Activated CD8-positive, alpha-beta memory T cell treated with anti-CD3 and anti-CD28 coated beads, Interleukin-2, amount 50 U/mL, for 1 hour (primary cell): ENCODE results near the gene INPP4B.
"Not testable (repeated sequence)": the region's sequence is repeated elsewhere in the genome, so short reads cannot be mapped to it uniquely, and the experiment has no call there.

Experiments used
- DNase-seq: peaks from one replicate; pipeline ENCODE4 v3.0.0-alpha.2; 2020; ENCODE audit errors: extremely low read depth

Gene INPP4B

DNA sequence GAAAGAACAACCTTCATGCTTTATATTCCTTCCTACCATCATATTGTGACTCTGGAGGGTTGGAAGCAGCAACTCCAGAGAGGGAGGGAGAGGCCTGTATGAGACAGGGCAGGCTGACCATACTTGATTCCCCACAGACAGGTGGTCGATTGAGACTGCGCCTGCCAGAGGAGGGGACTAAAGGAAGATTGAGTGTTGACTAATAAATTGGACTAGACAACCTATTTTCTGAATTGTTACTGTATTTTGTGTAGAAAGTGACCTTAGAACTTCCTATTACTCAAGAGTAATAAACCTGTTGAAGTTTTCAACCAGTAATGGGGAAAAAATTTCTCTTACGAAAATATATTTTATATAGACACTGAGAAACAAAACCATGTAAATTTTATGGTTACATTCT is 301.5 kb downstream of the INPP4B start:
- DNase-seq = no peak

DNA sequence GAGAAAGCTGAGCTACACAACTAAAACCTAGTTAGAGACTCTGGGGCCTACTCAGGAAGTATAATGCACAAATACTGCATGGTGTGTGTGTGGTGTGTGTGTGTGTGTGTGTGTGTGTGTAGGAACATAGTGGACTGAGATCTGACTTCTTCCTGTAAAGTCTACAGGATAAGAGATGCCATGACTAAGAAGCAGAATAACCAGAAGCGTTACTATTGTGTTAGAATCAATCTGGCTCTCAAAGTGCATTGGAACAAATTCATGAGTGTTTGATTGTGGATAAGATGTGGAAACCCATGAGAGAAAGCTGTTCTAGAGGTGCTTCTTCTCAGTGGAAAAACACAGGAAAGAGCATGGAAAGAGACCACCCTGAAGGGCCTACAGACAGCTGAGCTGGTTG is 302.1 kb downstream of the INPP4B start:
- DNase-seq = no peak

DNA sequence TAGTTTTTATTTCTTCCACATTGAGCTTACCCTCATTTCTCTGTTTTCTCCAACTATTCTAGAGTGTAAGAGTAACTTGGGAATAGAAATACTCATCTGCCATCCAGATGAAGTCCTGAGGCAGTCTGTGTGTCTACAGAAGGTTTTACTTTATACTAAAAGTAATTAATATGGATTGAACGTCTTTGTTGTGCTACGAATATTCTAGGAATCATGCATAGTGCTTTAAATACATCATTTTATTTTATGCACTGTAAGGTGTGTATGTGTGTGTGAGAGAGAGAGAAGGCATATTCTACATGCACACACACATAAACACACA is 305.7 kb downstream of the INPP4B start:
- DNase-seq = no peak

DNA sequence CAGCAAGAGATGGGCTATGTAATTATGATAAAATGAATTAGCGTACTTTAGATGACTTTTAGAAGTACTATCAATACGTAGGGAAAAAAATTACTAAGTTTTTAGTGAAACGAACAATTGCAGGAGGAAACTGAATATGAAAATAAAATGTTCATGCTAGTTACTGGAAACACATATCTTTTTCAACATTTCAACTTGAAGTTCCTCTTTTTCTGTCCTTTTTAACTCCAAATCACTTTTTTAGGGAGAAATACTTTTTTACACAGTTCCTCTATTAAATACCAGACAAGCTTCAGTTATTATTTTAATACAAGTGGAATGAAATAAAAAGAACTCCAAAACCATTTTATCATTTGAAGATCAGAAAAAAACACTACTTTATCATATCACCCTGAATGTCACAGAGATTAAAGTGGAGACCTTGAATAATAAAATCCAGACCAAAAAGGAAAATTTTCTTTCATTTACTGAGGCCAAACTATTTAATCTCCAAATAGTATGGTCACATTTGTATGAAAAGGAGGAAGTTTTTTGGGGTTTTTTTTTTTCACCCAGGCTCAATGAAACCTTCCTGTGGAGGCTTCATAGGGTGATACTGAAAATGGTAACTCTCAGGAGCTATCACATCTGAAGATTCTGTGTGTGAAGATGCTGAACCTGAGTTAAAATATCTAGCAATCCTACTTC is 306.2 kb downstream of the INPP4B start:
- DNase-seq = no peak

DNA sequence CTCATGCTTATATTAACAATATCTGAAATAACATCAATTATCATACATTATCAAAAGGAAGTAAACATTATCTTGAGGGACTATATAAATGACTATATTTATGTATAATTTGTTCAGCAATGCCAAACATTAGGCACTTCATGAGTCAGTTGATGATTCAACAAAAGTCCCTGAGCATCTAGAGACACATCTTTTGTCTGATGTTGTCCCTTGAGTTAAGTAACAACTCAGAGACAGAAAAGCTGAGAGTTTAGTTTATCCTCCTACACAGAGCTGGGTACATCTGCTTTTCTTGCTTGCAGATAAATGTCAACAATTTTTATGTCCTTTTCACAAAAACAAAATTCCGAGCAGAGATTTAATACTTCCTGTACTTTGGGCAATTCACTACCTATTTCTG is 311.1 kb downstream of the INPP4B start:
- no peak for DNase-seq

DNA sequence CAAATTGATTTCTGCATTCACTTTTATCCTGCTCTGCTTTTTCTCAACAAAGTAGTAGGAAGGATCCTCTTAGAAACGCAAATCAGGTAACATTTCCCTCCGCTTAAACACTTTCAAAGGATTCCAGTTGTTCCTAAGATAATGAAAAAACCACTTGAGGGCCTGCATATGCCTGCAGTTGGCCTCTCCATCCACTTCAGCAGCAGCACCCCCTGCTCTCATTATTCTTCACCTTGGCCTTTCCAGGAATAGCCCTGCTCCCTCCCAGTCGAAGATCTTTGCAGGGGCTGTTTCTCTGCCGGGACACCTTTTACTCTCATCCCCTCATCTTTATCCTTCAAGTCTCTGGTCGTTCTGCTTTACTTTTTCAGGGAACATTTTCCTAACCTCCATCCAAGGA is 314.0 kb downstream of the INPP4B start:
- no peak for DNase-seq

DNA sequence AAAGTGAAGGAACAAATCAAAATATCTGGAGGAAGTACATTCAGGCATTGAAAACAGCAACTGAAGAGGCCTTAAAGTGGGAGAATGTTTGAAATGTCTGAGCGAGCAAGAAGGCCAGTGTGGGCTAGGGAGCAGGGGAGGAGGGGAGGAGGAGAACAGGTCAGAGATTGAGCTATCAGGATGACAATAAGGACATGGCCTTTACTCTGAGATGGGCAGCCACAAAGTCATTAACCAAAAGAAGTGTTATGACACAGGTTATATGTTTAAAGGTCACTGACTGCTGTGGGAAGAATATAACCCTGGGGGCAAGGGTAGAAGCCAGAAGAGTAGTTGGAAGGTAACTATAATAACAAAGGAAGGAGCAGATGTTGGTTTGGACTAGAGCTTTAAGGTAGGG is 315.4 kb downstream of the INPP4B start:
- no peak for DNase-seq

DNA sequence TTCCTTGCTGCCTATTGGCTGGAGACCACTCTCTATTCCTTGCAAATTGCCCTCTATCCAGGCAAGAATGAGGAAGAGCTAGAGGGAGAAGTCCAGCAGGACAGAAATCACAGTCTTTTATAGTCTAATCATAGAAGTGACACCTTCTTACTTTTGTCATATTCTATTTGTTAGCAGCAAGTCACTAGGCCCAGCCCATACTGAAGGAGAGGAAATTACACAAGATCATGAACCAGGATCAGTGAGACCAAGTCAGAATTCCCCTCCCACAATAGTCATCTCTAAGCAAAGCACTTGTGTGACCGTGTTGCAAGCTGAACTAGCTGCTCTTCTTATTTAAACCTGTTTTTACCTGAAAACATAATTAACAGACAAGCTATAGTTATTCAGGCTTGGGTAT is 317.7 kb downstream of the INPP4B start:
- DNase-seq = no peak

DNA sequence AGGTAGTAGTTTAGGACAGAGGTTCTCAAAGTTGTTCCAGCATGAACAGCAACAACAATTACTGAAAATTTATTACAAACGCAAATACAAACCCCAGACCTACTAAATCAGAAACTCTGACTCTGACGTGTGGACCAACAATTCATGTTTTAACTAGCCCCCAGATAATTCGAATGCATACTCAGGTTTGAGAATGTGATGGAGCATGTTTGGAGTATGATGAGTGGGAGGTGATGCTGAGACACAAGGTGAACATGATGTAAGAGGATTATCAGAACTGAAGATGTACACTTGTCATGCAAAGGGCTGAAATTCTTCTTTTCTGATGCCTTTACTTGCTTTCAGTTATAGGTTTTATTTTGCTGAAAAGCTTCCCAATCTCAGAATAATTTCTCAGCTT is 323.0 kb downstream of the INPP4B start:
- no peak for DNase-seq

DNA sequence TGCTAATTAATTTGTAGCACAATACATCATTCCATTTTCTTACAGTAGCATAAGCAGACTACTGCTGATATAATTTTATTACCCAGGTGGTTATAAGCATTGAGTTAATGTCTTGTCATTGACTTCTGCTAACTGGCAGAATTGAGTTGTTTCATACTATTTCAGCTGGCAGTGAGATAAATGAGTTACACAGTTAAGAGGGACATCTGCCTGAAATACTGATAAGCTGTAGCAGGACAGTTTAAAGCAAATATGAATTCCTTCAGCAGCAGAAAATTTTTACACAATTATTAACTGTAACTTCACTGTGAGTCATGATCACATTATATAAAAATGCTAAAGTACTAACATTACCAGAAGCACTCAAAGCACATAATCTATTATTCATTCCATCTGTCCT is 326.8 kb downstream of the INPP4B start:
- DNase-seq = no peak

DNA sequence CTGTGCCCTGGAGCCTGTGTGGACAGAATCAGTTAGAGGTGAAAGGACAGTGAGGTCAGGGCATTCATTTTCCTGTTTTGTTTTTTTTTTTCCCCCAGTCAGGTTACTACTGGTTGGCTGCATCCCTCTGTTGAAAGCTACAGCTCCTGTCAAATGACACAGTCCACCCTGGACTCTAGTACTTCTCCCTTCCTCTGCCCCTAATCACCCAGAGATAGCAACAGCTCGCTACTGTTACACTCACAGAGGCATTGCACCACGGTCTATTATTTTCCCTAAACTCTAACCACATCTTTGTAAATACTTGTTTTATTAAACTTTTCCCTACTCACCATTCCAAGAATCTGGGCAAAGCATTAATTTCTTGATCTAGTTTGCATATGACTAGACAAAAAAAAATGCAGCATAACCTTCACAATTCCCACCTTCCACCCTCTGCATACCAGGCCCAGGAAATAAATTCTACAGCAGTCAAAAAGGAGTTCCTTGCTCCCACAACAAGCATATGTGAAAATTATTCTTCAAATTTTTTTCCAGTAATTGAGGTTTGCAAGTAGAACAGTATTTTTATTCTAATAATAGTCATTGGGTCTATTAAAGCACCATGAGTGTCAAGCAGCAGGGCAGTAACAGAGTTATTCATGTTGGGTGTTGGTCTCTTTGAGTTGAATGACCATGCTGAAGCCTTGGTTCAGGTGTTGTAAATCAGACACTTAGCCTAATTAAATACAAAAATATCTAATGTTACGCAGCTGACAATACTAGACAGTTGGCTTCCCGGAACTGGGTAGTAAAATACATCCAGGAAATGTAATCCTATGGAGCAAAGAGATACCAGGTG is 329.2 kb downstream of the INPP4B start:
- no peak for DNase-seq

DNA sequence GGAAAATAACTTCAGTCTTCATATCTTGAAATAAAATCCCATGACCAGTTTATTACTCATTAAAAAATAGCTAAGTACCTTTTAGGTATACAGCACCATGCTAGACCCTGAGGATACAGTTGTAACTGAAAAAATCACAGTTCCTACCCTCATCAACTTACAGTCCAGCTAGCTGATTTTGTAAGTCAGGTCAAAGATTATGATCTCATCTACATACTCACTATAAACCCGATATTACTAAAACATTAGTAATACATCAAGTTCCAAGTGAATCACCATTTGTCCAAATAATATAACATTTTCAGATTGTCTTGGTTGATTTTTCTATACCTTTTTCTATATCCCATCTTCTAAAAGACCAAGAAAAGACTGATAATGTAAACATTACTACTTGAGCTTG is 333.9 kb downstream of the INPP4B start:
- no peak for DNase-seq

DNA sequence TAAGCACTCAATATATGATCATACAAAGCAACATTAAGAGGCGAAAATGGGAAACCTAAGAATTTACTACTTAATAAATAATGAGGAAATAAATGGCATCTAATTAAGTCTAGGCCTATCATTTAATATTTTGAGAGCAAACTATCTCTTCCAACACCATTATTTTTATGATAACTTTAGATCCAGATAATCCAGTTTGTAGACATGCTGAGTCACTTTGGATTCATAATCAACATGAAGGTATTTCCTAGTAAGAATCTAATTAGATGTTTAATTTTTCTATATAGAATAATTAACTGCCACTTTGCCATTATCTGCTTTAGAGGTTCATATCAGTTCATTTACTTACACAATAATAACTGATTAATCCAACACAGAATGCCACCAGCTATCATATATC is 336.2 kb downstream of the INPP4B start:
- no peak for DNase-seq

DNA sequence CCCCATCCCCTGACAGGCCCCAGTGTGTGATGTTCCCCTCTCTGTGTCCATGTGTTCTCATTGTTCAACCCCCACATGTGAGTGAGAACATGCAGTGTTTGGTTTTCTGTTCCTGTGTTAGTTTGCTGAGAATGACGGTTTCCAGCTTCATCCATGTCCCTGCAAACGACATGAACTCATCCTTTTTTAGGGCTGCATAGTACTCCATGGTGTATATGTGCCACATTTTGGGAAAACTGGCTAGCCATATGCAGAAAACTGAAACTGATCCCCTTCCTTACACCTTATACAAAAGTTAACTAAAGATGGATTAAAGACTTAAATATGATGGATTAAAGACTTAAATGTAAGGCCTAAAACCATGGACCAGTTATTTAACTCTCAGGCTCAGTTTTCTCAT is 336.7 kb downstream of the INPP4B start:
- DNase-seq = not testable (repeated sequence)

DNA sequence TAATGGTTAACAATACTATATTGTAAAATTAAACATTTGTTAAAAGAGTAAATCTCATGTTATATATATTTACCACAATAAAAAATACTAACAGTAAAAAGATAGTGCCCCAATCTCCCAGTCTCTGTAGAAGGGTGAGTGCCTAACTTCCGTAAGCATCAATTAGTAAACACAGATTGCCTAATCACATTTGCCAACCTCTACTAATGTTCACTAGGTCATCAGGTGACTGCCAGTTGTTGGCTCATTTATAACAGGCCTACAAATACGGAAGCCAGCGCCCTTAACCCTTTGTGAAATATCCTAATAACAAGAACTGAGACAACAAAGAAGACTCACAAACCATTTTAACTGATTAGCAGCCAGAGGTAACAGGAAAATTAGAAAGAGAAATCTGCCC is 345.1 kb downstream of the INPP4B start:
- no peak for DNase-seq

DNA sequence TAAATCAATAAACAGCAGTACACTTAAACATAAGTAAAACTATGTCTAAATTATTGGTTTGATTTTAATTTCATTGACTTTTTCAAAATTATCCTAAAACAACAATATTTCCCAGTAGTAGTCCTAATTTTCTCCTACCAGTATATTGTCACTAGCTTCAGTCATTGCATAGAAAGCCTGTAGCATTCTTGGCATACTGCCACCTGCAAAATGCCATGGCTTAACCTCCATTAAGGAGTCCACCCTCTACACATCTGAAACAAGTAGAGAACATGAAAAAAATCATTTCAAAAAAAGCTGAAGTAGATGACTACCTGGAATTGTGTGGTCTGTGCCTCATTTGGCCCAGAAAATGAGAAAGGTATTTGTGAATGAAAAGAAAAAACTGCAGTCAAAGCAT is 348.5 kb downstream of the INPP4B start:
- DNase-seq = no peak

DNA sequence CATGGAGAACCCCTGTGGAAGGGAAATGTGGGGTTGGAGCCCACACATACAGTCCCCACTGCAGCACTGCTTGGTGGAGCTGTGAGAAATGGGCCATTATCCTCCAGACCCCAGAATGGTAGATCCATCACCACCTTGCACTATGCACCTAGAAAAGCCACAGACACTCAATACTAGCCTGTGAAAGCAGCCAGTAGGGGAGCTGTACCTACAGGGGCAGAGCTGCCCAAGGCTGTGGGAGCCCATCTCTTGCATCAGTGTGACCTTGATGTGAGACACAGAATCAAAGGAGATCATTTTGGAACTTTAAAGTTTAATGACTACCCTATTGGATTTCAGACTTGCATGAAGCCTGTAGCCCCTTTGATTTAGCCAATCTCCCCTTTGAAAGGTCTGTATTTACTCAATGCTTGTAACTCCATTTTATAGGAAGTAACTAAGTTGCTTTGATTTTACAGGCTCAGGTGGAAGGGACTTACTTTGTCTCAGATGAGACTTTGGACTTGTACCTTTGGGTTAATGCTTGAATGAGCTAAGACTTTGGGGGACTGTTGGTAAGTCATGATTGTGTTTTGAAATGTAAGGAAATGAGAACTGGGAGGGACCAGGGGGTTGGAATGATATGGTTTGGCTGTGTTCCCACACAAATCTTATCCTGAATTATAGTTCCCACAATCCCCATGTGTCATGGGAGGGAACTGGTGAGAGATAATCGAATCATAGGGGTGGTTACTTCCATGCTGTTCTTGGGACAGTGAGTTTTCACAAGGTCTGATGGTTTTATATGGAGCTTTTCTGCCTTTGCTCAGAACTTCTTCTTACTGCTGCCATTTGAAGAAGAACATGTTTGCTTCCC is 352.6 kb downstream of the INPP4B start:
- no peak for DNase-seq

DNA sequence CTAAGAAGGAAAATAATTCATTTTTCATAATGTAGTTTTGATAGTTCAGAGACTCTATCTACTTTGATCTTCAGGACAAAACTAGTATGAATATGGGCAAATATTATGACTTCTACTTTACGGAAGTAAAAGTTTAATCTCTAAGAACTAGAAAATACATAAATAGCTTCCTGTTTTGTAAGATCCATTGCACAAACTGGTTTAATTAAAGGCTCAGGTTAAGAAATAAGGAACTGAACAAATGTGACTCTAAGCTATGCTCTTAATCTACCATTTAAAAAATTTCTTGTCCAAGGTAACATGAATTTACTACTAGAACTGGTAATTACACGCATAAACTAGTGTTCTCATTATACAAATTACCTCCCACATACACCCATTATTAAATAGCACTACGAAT is 360.6 kb downstream of the INPP4B start:
- DNase-seq = no peak

DNA sequence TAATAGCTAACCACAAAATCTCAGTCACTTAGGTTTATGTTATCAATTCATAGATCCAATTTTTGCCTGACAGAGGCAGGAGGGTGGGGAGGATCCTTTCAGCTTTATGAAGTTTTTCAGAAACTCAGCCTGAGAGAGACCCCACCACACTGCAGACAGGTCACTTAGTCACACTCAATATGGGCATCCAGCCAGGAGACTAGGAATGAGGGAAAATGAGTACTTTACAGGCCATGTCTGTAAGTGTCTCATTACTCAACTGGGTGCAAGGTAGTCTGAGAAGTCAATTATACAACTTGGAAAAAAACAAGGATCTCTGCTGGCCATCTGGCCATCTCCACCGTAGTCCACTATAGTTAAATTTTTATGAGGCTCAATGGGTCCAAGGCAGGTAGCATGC is 365.9 kb downstream of the INPP4B start:
- DNase-seq = no peak

DNA sequence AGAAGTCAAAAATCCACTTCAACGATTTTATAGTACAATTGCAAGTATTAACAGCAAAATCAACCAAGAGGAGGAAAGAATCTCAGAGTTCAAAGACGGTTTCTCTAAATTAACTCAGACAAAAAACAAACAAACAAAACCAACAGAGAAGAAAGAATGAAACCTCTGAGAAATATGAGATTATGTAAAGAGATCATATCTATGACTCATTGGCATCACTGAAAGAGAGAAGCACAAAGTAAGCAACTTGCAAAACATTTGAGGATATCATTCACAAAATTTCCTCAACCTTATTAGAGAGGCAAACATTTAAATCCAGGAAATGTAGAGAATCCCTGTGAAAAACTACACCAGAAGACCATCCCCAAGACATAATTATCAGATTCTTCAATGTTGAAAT is 370.4 kb downstream of the INPP4B start:
- DNase-seq = no peak

DNA sequence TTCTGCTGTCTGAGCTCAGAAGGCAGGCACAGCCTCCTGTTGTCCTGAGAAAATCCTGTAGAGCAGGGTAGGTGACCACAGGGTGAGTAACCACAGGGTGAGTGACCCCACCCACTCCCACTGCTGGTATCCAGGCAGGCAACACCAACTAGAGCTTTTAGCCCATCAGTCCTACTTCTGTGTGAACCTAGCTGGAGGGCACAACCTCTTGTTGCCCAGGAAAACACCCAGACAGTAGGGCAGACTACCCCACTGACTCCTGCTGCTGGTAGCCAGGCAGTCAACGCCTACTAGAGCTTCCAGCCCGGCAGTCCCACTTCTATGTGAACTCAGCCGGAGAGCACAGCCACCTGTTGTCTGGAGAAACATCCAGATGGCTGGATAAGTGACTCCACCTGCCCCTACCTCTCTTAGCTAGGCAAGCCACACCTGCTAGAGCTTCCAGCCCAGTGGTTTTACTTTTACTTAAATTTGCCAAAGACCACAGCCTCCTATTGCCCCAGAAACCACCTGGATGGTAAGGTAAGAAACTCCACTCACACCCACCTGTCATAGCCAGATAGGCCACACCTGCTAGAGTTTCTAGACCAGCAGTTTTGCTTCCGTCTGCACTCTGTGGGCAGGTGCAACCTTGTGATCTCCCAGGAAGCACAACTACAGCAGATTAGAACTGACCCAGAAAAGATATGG is 371.6 kb downstream of the INPP4B start:
- no peak for DNase-seq

DNA sequence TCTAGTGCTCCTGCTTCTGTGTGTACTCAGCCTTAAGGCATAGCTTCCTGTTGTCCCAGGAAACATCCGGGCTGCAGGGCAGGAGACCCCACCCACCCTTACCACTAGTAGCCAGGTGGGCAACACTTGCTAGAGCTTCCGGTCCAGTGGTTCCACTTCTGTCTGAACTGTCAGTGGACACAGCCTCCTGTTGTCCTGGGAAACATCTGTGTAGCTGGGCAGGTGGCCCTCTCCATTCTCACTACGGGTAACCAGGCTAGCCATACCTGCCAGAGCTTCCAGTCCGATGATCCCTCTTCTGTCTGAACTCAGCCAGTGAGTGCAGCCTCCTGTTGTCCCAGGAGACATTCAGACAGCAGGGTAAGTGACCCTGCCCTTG is 372.2 kb downstream of the INPP4B start:
- DNase-seq = no peak
